Upper lobe of left lung (tissue), 6 donors: Measurements from ENCODE around the gene PTPN1. TPM values are rescaled to one million over a fixed set of nuclear protein-coding genes. Genes with fewer than 3 reads are reported as not detected.

Experiments
- ATAC-seq, 2 donors: fragments of 200-7000 bp; cut with Tn5 transposase; one replicate each; pipeline ENCODE4 v1.9.1; 2022; ENCODE audit warnings: mild to moderate bottlenecking in 2 of 2, moderate library complexity in 2 of 2; ENCODE audit not compliant: low FRiP score in 2 of 2
- DNase-seq, 2 donors: peaks; one replicate each; pipeline ENCODE4 v3.0.0-alpha.2; 2019 to 2020
- H3K27ac ChIP-seq, 4 donors: fragments of 200-600 bp; sonication (generic); one replicate each; pipeline ENCODE4 v1.5.1; 2016 to 2019
- H3K27me3 ChIP-seq, 4 donors: fragments of 200-600 bp; sonication (generic); one replicate each; pipeline ENCODE4 v1.5.1; 2017 to 2019
- H3K36me3 ChIP-seq, 4 donors: fragments of 200-600 bp; sonication (generic); one replicate each; pipeline ENCODE4 v1.5.1; 2016 to 2019
- H3K4me1 ChIP-seq, 4 donors: fragments of 200-600 bp; sonication (generic); one replicate each; pipeline ENCODE4 v1.5.1; 2018 to 2019
- H3K4me3 ChIP-seq, 4 donors: fragments of 200-600 bp; sonication (generic); one replicate each; pipeline ENCODE4 v1.5.1; 2017 to 2019; ENCODE audit warnings: mild to moderate bottlenecking in 2 of 4, moderate library complexity in 1 of 4
- H3K9me3 ChIP-seq, 4 donors: fragments of 200-600 bp; sonication (generic); one replicate each; pipeline ENCODE4 v1.5.1; 2018 to 2019
- EP300 ChIP-seq, 4 donors: sonication (generic); formaldehyde crosslinking; IDR thresholded peaks; one replicate each; pipeline ENCODE4 v1.5.1; 2017; ENCODE audit warnings: antibody characterized with exemption in 4 of 4, control low read depth in 2 of 4
- POLR2A ChIP-seq, 4 donors: fragments of 450-650 bp; IDR thresholded peaks; one replicate each; pipeline ENCODE4 v1.5.1; 2016 to 2017; ENCODE audit warnings: antibody characterized with exemption in 4 of 4, mild to moderate bottlenecking in 2 of 4
- POLR2AphosphoS5 ChIP-seq, 2 donors: sonication (generic); formaldehyde crosslinking; IDR thresholded peaks; one replicate each; pipeline ENCODE4 v1.5.1; 2017; ENCODE audit warnings: antibody characterized with exemption in 2 of 2
- WGBS, 2 donors: methylation state at CpG; one replicate each; pipeline ENCODE4 v1.1.5; 2017 to 2018; 5-methylcytosine and 5-hydroxymethylcytosine counted together
- total RNA-seq, 6 donors: library from RNA; depleted of rRNA in 4 of 6; stranded (reverse); fragments of >200 nt in 4 of 6; gene quantifications; one replicate each; pipeline versions ENCODE4 v1.1.0 to v1.2.1, GENCODE V29; 2016 to 2021
- TF ChIP-seq, protein P1 (sequence below), 6 experiments: fragments of 450-650 bp in 4 of 6; fragments of 200-600 bp in 2 of 6; sonication (generic) in 2 of 6; IDR thresholded peaks; one replicate each; pipeline ENCODE4 v1.5.1; 2016 to 2019; ENCODE audit warnings: antibody characterized with exemption in 6 of 6
- donor health status: DM: no; HTN: no; CAD: no; lungs with moderate emphysema.
- donor health status: DM: no; HTN: yes; CAD: no; lungs with severe emphysema.

Gene PTPN1
- total RNA-seq, 6 donors from 2014 or later = 75.1 to 137 (median 96.1) TPM

DNA sequence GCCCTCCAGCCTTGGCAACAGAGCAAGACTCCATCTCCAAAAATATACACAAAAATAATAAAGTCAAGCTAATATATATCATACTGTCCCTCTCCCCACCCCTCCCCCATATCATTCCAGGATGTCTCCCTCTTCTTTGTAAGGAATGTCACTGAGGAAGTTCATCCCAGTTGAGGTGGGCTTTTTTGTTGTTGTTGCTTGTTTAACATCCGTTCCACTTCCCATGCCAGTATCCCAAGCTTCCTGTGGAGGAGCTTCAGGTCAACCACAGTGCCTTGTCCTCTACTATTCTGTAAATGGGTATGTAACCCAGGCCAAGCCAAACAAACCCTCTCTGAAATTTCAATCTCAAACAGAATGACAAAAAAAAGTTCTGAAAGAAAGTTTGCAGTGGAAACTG lies 19.0 kb upstream of the PTPN1 start:
- WGBS, 2 donors = 38 to 58% methylated on average over 1 of the region's 1 CpG
- Histone ChIP-seq H3K27me3 (no peaks in the 10 kb centered on the region), H3K9me3 (no peaks in the 10 kb centered on the region), H3K27ac (no peak overlapping the region), H3K4me1 (peaks cover 0 to 8% (median 3%) of the 10 kb centered on the region in 4 donors), H3K36me3 (no peaks in the 10 kb centered on the region), H3K4me3 (no peak overlapping the region)
- no peak for DNase-seq
- no peak for ATAC-seq
- TF ChIP-seq, protein P1, sequence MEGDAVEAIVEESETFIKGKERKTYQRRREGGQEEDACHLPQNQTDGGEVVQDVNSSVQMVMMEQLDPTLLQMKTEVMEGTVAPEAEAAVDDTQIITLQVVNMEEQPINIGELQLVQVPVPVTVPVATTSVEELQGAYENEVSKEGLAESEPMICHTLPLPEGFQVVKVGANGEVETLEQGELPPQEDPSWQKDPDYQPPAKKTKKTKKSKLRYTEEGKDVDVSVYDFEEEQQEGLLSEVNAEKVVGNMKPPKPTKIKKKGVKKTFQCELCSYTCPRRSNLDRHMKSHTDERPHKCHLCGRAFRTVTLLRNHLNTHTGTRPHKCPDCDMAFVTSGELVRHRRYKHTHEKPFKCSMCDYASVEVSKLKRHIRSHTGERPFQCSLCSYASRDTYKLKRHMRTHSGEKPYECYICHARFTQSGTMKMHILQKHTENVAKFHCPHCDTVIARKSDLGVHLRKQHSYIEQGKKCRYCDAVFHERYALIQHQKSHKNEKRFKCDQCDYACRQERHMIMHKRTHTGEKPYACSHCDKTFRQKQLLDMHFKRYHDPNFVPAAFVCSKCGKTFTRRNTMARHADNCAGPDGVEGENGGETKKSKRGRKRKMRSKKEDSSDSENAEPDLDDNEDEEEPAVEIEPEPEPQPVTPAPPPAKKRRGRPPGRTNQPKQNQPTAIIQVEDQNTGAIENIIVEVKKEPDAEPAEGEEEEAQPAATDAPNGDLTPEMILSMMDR (IDR thresholded peaks at IDR 0.05) = no peak
- TF ChIP-seq POLR2AphosphoS5 (IDR thresholded peaks at IDR 0.05) (no peak), EP300 (IDR thresholded peaks at IDR 0.05) (no peak), POLR2A (IDR thresholded peaks at IDR 0.05) (no peak)

DNA sequence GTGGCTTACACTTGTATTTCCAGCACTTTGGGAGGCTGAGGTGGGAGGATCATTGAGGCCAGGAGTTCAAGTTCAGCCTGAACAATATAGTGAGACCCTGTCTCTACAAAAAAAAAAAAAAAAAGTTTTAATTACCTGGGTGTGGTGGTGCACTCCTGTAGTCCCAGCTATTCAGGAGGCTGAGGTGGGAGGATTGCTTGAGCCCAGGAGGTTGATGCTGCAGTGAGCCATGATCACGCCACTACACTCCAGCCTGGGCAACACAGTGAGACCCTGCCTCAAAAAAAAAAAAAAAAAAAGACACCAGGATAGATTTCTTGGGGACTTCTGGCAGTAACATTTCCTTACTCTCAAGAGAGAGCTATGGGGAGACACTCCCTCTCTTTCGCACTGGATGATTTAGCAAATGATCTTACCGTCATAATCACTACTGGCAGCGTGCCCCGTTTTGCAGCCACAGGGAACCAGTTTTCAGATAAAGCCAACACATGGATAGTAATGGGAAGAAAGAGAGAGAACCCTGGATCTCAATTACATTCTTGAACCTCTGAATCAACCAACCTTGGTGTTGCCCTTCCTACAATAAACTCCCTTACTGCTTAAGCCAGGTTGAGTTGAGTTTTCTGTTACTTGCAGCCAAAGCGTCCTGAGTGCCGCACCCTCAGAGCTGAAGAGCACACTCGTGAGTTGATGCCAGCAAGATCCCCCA lies 18.1 kb upstream of the PTPN1 start:
- H3K36me3 ChIP-seq = no peaks in the 10 kb centered on the region
- TF ChIP-seq POLR2A (IDR thresholded peaks at IDR 0.05) (no peak), POLR2AphosphoS5 (IDR thresholded peaks at IDR 0.05) (no peak), EP300 (IDR thresholded peaks at IDR 0.05) (no peak)
- TF ChIP-seq, protein P1 (IDR thresholded peaks at IDR 0.05) = no peak
- H3K4me1 ChIP-seq = peaks cover 0 to 8% (median 3%) of the 10 kb centered on the region in 4 donors
- H3K9me3 ChIP-seq = no peaks in the 10 kb centered on the region
- WGBS, 2 donors = 65 to 73% methylated on average over 8 of the region's 8 CpGs
- peak overlapping the region in 2 of 4 donors; percentile 52 to 56 for H3K27ac ChIP-seq
- H3K4me3 ChIP-seq = no peak overlapping the region
- no peaks in the 10 kb centered on the region for H3K27me3 ChIP-seq
- ATAC-seq = peak; percentile 21 to 54
- no peak for DNase-seq

DNA sequence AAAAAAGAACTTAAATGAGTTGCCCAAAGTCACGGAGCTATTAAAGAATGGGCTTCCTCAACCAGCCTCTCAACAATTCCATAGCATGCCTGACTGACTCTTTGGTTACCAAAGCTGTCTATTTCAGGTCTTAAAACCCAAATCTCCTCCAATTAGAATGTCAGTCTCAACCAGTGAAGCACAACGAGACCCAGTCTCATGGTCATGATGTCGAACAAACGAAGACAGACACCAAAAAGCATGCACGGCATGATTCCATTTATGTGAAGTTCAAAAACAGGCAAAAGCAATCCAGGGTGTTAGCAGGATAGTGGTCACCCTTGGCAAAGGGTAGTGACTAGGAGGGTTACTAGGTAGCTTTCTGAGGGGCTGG lies 16.3 kb upstream of the PTPN1 start:
- Histone ChIP-seq H3K36me3 (no peaks in the 10 kb centered on the region), H3K27ac (no peak overlapping the region), H3K4me1 (peaks cover 0 to 8% (median 3%) of the 10 kb centered on the region in 4 donors), H3K9me3 (no peaks in the 10 kb centered on the region), H3K27me3 (no peaks in the 10 kb centered on the region), H3K4me3 (no peak overlapping the region)
- TF ChIP-seq, protein P1 (IDR thresholded peaks at IDR 0.05) = no peak
- no peak for TF ChIP-seq POLR2A (IDR thresholded peaks at IDR 0.05)
- no peak for TF ChIP-seq EP300 (IDR thresholded peaks at IDR 0.05)
- WGBS, 2 donors = 88 to 93% methylated on average over 5 of the region's 5 CpGs
- DNase-seq (no peak), ATAC-seq (no peak)

DNA sequence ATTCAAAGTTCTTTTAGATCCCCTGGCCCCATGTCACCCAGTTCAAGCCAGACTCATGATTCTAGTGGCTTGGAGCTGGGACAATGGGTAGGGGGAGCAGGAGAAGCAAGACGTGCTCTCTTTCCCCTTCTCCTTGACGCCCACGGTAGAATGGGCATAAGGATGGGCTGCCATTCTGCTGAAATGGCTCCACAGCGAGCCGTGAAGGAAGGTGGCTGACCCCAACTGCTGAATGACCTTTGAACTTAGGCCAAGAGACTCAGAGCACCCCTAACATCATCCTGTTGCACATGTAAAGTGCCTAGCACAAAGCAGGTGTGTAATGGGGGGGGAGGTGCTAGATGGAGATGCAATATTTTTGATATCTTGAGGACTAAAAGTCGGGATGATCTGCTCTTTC lies 15.8 kb upstream of the PTPN1 start:
- WGBS, 2 donors = 80 to 88% methylated on average over 6 of the region's 6 CpGs
- ATAC-seq (no peak), DNase-seq (no peak)
- no peaks in the 10 kb centered on the region for H3K36me3 ChIP-seq
- peaks cover 0 to 8% (median 3%) of the 10 kb centered on the region in 4 donors for H3K4me1 ChIP-seq
- TF ChIP-seq, protein P1 (IDR thresholded peaks at IDR 0.05) = no peak
- no peak for TF ChIP-seq EP300 (IDR thresholded peaks at IDR 0.05)
- no peak for TF ChIP-seq POLR2AphosphoS5 (IDR thresholded peaks at IDR 0.05)
- TF ChIP-seq POLR2A (IDR thresholded peaks at IDR 0.05) = no peak
- no peaks in the 10 kb centered on the region for H3K27me3 ChIP-seq
- no peak overlapping the region for H3K4me3 ChIP-seq
- no peaks in the 10 kb centered on the region for H3K9me3 ChIP-seq
- H3K27ac ChIP-seq = no peak overlapping the region
